ENCODE data around the gene USP7.
"Not testable (repeated sequence)": the region's sequence is repeated elsewhere in the genome, so short reads cannot be mapped to it uniquely, and the experiment has no call there.

Gene USP7

GRCh38 chr16:8963821-8964441, at the start of gene USP7:
Gene USP7 (minus strand): TSS chr16:8963906. CDS start chr16:8963285, 621 bp downstream.
- DNase-seq (ENCODE audit: low read depth) = peak; percentile 92

GRCh38 chr16:9013508-9013864, 49.8 kb upstream of the USP7 start:
- DNase-seq (ENCODE audit: low read depth) = no peak

GRCh38 chr16:9012848-9013507, 49.3 kb upstream of the USP7 start:
- DNase-seq (ENCODE audit: low read depth) = no peak

- DNase-seq (ENCODE audit: low read depth) = no peak
Measured at GRCh38 chr16:9012330-9012729, 48.6 kb upstream of the USP7 start.

GRCh38 chr16:9008601-9009260, 45.0 kb upstream of the USP7 start:
- peak; percentile 62 for DNase-seq (ENCODE audit: low read depth)

GRCh38 chr16:9007177-9007794, 43.6 kb upstream of the USP7 start:
- no peak for DNase-seq (ENCODE audit: low read depth)

GRCh38 chr16:9004183-9004582, 40.5 kb upstream of the USP7 start:
- no peak for DNase-seq (ENCODE audit: low read depth)

- DNase-seq (ENCODE audit: low read depth) = no peak
Measured at GRCh38 chr16:9003763-9004162, 40.1 kb upstream of the USP7 start.

- no peak for DNase-seq (ENCODE audit: low read depth)
Measured at GRCh38 chr16:9003322-9003721, 39.6 kb upstream of the USP7 start.

- no peak for DNase-seq (ENCODE audit: low read depth)
Measured at GRCh38 chr16:9002042-9002441, 38.3 kb upstream of the USP7 start.

- no peak for DNase-seq (ENCODE audit: low read depth)
Measured at GRCh38 chr16:9000664-9001063, 37.0 kb upstream of the USP7 start.

- DNase-seq (ENCODE audit: low read depth) = no peak
Measured at GRCh38 chr16:8999800-9000199, 36.1 kb upstream of the USP7 start.

- peak; percentile 81 for DNase-seq (ENCODE audit: low read depth)
Measured at GRCh38 chr16:8998108-8998507, 34.4 kb upstream of the USP7 start.

- no peak for DNase-seq (ENCODE audit: low read depth)
Measured at GRCh38 chr16:8996891-8997290, 33.2 kb upstream of the USP7 start.

- DNase-seq (ENCODE audit: low read depth) = no peak
Measured at GRCh38 chr16:8990445-8990844, 26.7 kb upstream of the USP7 start.

GRCh38 chr16:8989099-8989878, 25.6 kb upstream of the USP7 start:
- DNase-seq (ENCODE audit: low read depth) = no peak

GRCh38 chr16:8986818-8987191, 23.1 kb upstream of the USP7 start:
- DNase-seq (ENCODE audit: low read depth) = no peak

- DNase-seq (ENCODE audit: low read depth) = no peak
Measured at GRCh38 chr16:8986111-8986510, 22.4 kb upstream of the USP7 start.

GRCh38 chr16:8982816-8983215, 19.1 kb upstream of the USP7 start:
- DNase-seq (ENCODE audit: low read depth) = no peak

GRCh38 chr16:8981901-8982300, 18.2 kb upstream of the USP7 start:
- not testable (repeated sequence) for DNase-seq (ENCODE audit: low read depth)

- DNase-seq (ENCODE audit: low read depth) = not testable (repeated sequence)
Measured at GRCh38 chr16:8976189-8976588, 12.5 kb upstream of the USP7 start.

- DNase-seq (ENCODE audit: low read depth) = no peak
Measured at GRCh38 chr16:8975039-8975438, 11.3 kb upstream of the USP7 start.
